HCT116 (cell line): ENCODE measurements around the gene SYNC. TPM values are rescaled to one million over a fixed set of nuclear protein-coding genes. Genes with fewer than 3 reads are reported as not detected.
A peak's percentile ranks its signal among the peaks of the same experiment; 100 is the strongest.

ENCODE experiments used
- ATAC-seq: fragments of 200-7000 bp; cut with Tn5 transposase; 2 replicates; pipeline ENCODE4 v1.9.1; 2020; ENCODE audit warnings: mild to moderate bottlenecking, moderate library complexity
- BruUV-seq: library from RNA; stranded (reverse); fragments of 400-500 nt; replicated peaks from 2 replicates; lab custom pipeline; 2021; lab: Mats Ljungman, UMichigan
- CTCF ChIA-PET: fragments of 300-600 bp; sonication (Branson Sonifier 250); formaldehyde crosslinking; loops from one replicate; lab custom pipeline; 2021; ENCODE audit warnings: antibody characterized with exemption; lab: Charles Lee
- POLR2A ChIA-PET: fragments of 300-600, 350-600 bp; sonication (Branson Sonifier 250); formaldehyde crosslinking; loops from one replicate; lab custom pipeline; 2021; ENCODE audit warnings: antibody characterized with exemption; lab: Charles Lee
- RAD21 ChIA-PET, 2 experiments: fragments of 300-600 bp; sonication (Branson Sonifier 250); formaldehyde crosslinking; loops; one replicate each; lab custom pipeline; 2023; ENCODE audit warnings: low total read pairs in 2 of 2; ENCODE audit not compliant: uncharacterized antibody in 2 of 2, unreplicated experiment in 2 of 2, low non-redundant PET in 1 of 2; lab: Charles Lee
- DNase-seq: peaks from one replicate; pipeline ENCODE4 v3.0.0-alpha.2; 2010; ENCODE audit warnings: low read depth, low spot score
- H2AFZ ChIP-seq: fragments of 200-600 bp; shearing (Covaris generic), sonication (generic); 2 replicates; pipeline ENCODE4 v1.6.1; 2017; ENCODE audit warnings: low read depth, mixed run types, mixed read lengths, antibody characterized with exemption, low read length; ENCODE audit not compliant: poor library complexity, severe bottlenecking
- H3K27ac ChIP-seq: 2 replicates; pipeline ENCODE4 v1.5.1; 2012; ENCODE audit warnings: low read depth, low read length
- H3K27me3 ChIP-seq: fragments of 200-600 bp; sonication (generic); 2 replicates; pipeline ENCODE4 v1.6.1; 2016; ENCODE audit warnings: mixed run types, low read length, mixed read lengths; ENCODE audit not compliant: insufficient read depth
- H3K36me3 ChIP-seq, 2 experiments: fragments of 200-500 bp in 1 of 2; fragments of 200-600 bp in 1 of 2; sonication (Bioruptor generic) in 1 of 2; sonication (generic) in 1 of 2; 2 replicates each; pipeline versions ENCODE4 v1.5.1 to v1.6.1; 2014 to 2016; ENCODE audit warnings: low read length in 2 of 2, inconsistent platforms in 1 of 2, mixed read lengths in 1 of 2, mixed run types in 1 of 2; ENCODE audit not compliant: insufficient read depth in 2 of 2, control insufficient read depth in 1 of 2
- H3K4me1 ChIP-seq, 2 experiments: fragments of 200-600 bp in 1 of 2; sonication (generic) in 1 of 2; 2 replicates each; pipeline versions ENCODE4 v1.5.1 to v1.6.1; 2012 to 2017; ENCODE audit warnings: low read length in 2 of 2, inconsistent platforms in 1 of 2, mild to moderate bottlenecking in 1 of 2, mixed read lengths in 1 of 2, mixed run types in 1 of 2, moderate library complexity in 1 of 2; ENCODE audit not compliant: insufficient read depth in 2 of 2, control insufficient read depth in 1 of 2
- H3K4me2 ChIP-seq: fragments of 200-600 bp; sonication (generic); 2 replicates; pipeline ENCODE4 v1.6.1; 2017; ENCODE audit warnings: mixed run types, low read length, mixed read lengths
- H3K4me3 ChIP-seq, 2 experiments: fragments of 200-600 bp in 1 of 2; sonication (generic) in 1 of 2; replicated peaks in 1 of 2; 2 replicates each; pipeline ENCODE4 v1.5.1; 2011 to 2016; ENCODE audit warnings: low read length in 2 of 2, control low read depth in 1 of 2, low read depth in 1 of 2, mild to moderate bottlenecking in 1 of 2, mixed read lengths in 1 of 2, mixed run types in 1 of 2
- H3K79me2 ChIP-seq: fragments of 200-600 bp; sonication (generic); 2 replicates; pipeline ENCODE4 v1.6.1; 2017; ENCODE audit warnings: mild to moderate bottlenecking, mixed run types, low read length, moderate library complexity, mixed read lengths; ENCODE audit not compliant: insufficient read depth
- H3K9ac ChIP-seq: fragments of 200-600 bp; sonication (generic); 2 replicates; pipeline ENCODE4 v1.6.1; 2016; ENCODE audit warnings: low read length, mixed read lengths
- H3K9me2 ChIP-seq: fragments of 200-600 bp; sonication (generic), shearing (Covaris generic); 2 replicates; pipeline ENCODE4 v1.6.1; 2017; ENCODE audit warnings: mixed run types, mild to moderate bottlenecking, moderate library complexity; ENCODE audit not compliant: insufficient read depth
- H3K9me3 ChIP-seq, 2 experiments: fragments of 200-500 bp in 1 of 2; fragments of 200-600 bp in 1 of 2; sonication (Bioruptor generic) in 1 of 2; sonication (generic) in 1 of 2; 2 replicates each; pipeline ENCODE4 v1.6.1; 2014 to 2017; ENCODE audit warnings: low read length in 2 of 2, mixed read lengths in 2 of 2, inconsistent platforms in 1 of 2, low read depth in 1 of 2, mild to moderate bottlenecking in 1 of 2, mixed run types in 1 of 2, moderate library complexity in 1 of 2; ENCODE audit not compliant: control insufficient read depth in 1 of 2, insufficient read depth in 1 of 2
- H4K20me1 ChIP-seq: fragments of 200-600 bp; sonication (generic), shearing (Covaris generic); 2 replicates; pipeline ENCODE4 v1.6.1; 2017; ENCODE audit warnings: mixed run types, mild to moderate bottlenecking, moderate library complexity; ENCODE audit not compliant: insufficient read depth
- CBX3 ChIP-seq: IDR thresholded peaks from 2 replicates; pipeline ENCODE4 v1.6.1; 2012; ENCODE audit warnings: low read depth
- EGR1 ChIP-seq: IDR thresholded peaks from 2 replicates; pipeline ENCODE4 v1.6.1; 2012; ENCODE audit warnings: low read depth
- ELF1 ChIP-seq: IDR thresholded peaks from 2 replicates; pipeline ENCODE4 v1.6.1; 2012; ENCODE audit warnings: low read depth, borderline replicate concordance
- EZH2phosphoT487 ChIP-seq: fragments of 200-600 bp; IDR thresholded peaks from 2 replicates; pipeline ENCODE4 v1.6.1; 2018; ENCODE audit warnings: antibody characterized with exemption, borderline replicate concordance
- MAX ChIP-seq: IDR thresholded peaks from 2 replicates; pipeline ENCODE4 v1.6.1; 2012
- POLR2A ChIP-seq: IDR thresholded peaks from 2 replicates; pipeline ENCODE4 v1.7.0; 2011; ENCODE audit warnings: borderline replicate concordance; ENCODE audit not compliant: insufficient read depth, insufficient read length; ENCODE audit errors: extremely low read depth
- POLR2AphosphoS5 ChIP-seq: IDR thresholded peaks from 2 replicates; pipeline ENCODE4 v1.6.1; 2011; ENCODE audit warnings: mild to moderate bottlenecking, low read depth, low read length, moderate library complexity
- SIN3A ChIP-seq: IDR thresholded peaks from 2 replicates; pipeline ENCODE4 v1.6.1; 2012; ENCODE audit warnings: low read depth
- SP1 ChIP-seq: IDR thresholded peaks from 2 replicates; pipeline ENCODE4 v1.6.1; 2012; ENCODE audit warnings: low read depth
- YY1 ChIP-seq: IDR thresholded peaks from 2 replicates; pipeline ENCODE4 v1.6.1; 2011; ENCODE audit warnings: low read length, low read depth, moderate library complexity, mild to moderate bottlenecking; ENCODE audit not compliant: insufficient replicate concordance; ENCODE audit errors: extremely low read depth
- ZFX ChIP-seq: fragments of 450-650 bp; IDR thresholded peaks from 2 replicates; pipeline ENCODE4 v1.6.1; 2017
- intact Hi-C: fragments of 100-400 bp; cut with micrococcal nuclease; formaldehyde crosslinking; loops from 2 replicates; pipeline ENCODE4 v1.10.0; 2022
- total RNA-seq: library from RNA; stranded (reverse); gene quantifications from one replicate; pipeline ENCODE4 v1.2.1, GENCODE V29; 2021; ENCODE audit not compliant: unreplicated experiment

Gene SYNC
- total RNA-seq, 1 experiment from 2014 or later = 1.3 TPM

GRCh38 chr1:32650248-32650751 lies 52.3 kb downstream of the SYNC start, which contains the start of gene ZBTB8OS:
Gene ZBTB8OS (minus strand): TSS chr1:32650550. CDS start chr1:32650529, 21 bp downstream.
- H3K4me2 ChIP-seq = peak within 1 kb of the TSS; percentile 98
- no TSS peak for BruUV-seq
- peaks cover 11 to 25% of the 10 kb centered on the region in 2 experiments; a peak in 3 of 4 replicates for H3K4me1 ChIP-seq
- peaks cover 93% of the 10 kb centered on the region for H3K79me2 ChIP-seq
- no peaks in the 10 kb centered on the region for H3K9me2 ChIP-seq
- DNase-seq (peak; percentile 87), ATAC-seq (peak; percentile 80)
- peak within 1 kb of the TSS; percentile 95 for H3K27ac ChIP-seq
- peak within 1 kb of the TSS; percentile 70 for H2AFZ ChIP-seq
- CTCF ChIA-PET = interaction anchor here (0.8 to 1.4 kb wide), 4 partner anchors 40 to 201 kb away, joined by 3 to 6 read pairs (median 4); no protein-coding TSS in a partner anchor
- H3K36me3 ChIP-seq = peaks cover 15 to 28% of the 10 kb centered on the region in 2 experiments
- H3K9ac ChIP-seq = peak within 1 kb of the TSS; percentile 99
- H3K27me3 ChIP-seq = no peaks in the 10 kb centered on the region
- peak; percentile 88 for TF ChIP-seq ELF1
- no peak; the same call in 1 of the 2 replicates for TF ChIP-seq ZFX
- peak; percentile 84 for TF ChIP-seq SIN3A
- peak; percentile 88 for TF ChIP-seq YY1
- peak; percentile 14; the same call in 1 of the 2 replicates for TF ChIP-seq EGR1
- TF ChIP-seq POLR2A = peak; percentile 43
- no peak for TF ChIP-seq EZH2phosphoT487
- TF ChIP-seq SP1 = peak; percentile 83
- peak; percentile 82 for TF ChIP-seq POLR2AphosphoS5
- TF ChIP-seq CBX3 = 0 out of 2 replicates have a peak, but pooled peaks have one; percentile 53
- no peak; the same call in 1 of the 2 replicates for TF ChIP-seq MAX
- POLR2A ChIA-PET = interaction anchor here (0.7 to 1.3 kb wide), 7 partner anchors 10 to 314 kb away, joined by 3 to 8 read pairs (median 3); partner anchors contain the start of gene RNF19B
- H3K9me3 ChIP-seq = no peaks in the 10 kb centered on the region
- peak within 1 kb of the TSS; percentile 89 to 99 for H3K4me3 ChIP-seq
- intact Hi-C loops = loop anchor here (1.0 to 10.0 kb wide), 3 partner anchors 112 to 201 kb away; no protein-coding TSS in a partner anchor
- RAD21 ChIA-PET = interaction anchor here (0.5 to 1.0 kb wide), 2 partner anchors 38 to 130 kb away, joined by 3 read pairs; no protein-coding TSS in a partner anchor
- peaks cover 3% of the 10 kb centered on the region; the same call in 1 of the 2 replicates for H4K20me1 ChIP-seq
